ENCODE data around the gene SLC9A6. TPM values are rescaled to one million over a fixed set of nuclear protein-coding genes. Genes with fewer than 3 reads are reported as not detected.
A peak's percentile ranks its signal among the peaks of the same experiment; 100 is the strongest.

SLC9A6 gene
- total RNA-seq, 1 donor from 2014 or later = 18.0 TPM

- Mint-ChIP-seq H3K4me1 (ENCODE audit: unreplicated experiment) (peaks cover 53% of the 10 kb centered on the region), H3K27ac (ENCODE audit: unreplicated experiment) (peak overlapping the region; percentile 98), H3K4me3 (ENCODE audit: unreplicated experiment) (peak overlapping the region; percentile 36), H3K27me3 (ENCODE audit: unreplicated experiment) (no peaks in the 10 kb centered on the region), H3K36me3 (ENCODE audit: unreplicated experiment) (no peaks in the 10 kb centered on the region), H3K9me3 (ENCODE audit: unreplicated experiment) (no peaks in the 10 kb centered on the region)
- peak; percentile 80 for DNase-seq (ENCODE audit: extremely low spot score, unreplicated experiment)
- no peak for TF ChIP-seq CTCF (IDR thresholded peaks at IDR 0.05)
Measured at GRCh38 chrX:136055651-136056221, 70.5 kb downstream of the SLC9A6 start.

GRCh38 chrX:136057567-136057966, 72.3 kb downstream of the SLC9A6 start:
- peak overlapping the region; percentile 98 for H3K27ac Mint-ChIP-seq (ENCODE audit: unreplicated experiment)
- no peak for TF ChIP-seq CTCF (IDR thresholded peaks at IDR 0.05)
- H3K9me3 Mint-ChIP-seq (ENCODE audit: unreplicated experiment) = no peaks in the 10 kb centered on the region
- no peak for DNase-seq (ENCODE audit: extremely low spot score, unreplicated experiment)
- H3K36me3 Mint-ChIP-seq (ENCODE audit: unreplicated experiment) = no peaks in the 10 kb centered on the region
- H3K27me3 Mint-ChIP-seq (ENCODE audit: unreplicated experiment) = no peaks in the 10 kb centered on the region
- no peak overlapping the region for H3K4me3 Mint-ChIP-seq (ENCODE audit: unreplicated experiment)
- peaks cover 54% of the 10 kb centered on the region for H3K4me1 Mint-ChIP-seq (ENCODE audit: unreplicated experiment)

- Mint-ChIP-seq H3K9me3 (ENCODE audit: unreplicated experiment) (no peaks in the 10 kb centered on the region), H3K4me1 (ENCODE audit: unreplicated experiment) (peaks cover 69% of the 10 kb centered on the region), H3K36me3 (ENCODE audit: unreplicated experiment) (no peaks in the 10 kb centered on the region), H3K4me3 (ENCODE audit: unreplicated experiment) (no peak overlapping the region), H3K27me3 (ENCODE audit: unreplicated experiment) (no peaks in the 10 kb centered on the region), H3K27ac (ENCODE audit: unreplicated experiment) (peak overlapping the region; percentile 98)
- no peak for TF ChIP-seq CTCF (IDR thresholded peaks at IDR 0.05)
- DNase-seq (ENCODE audit: extremely low spot score, unreplicated experiment) = peak; percentile 13
Measured at GRCh38 chrX:136059350-136059749, 74.1 kb downstream of the SLC9A6 start.

- H3K4me1 Mint-ChIP-seq (ENCODE audit: unreplicated experiment) = peaks cover 64% of the 10 kb centered on the region
- TF ChIP-seq CTCF (IDR thresholded peaks at IDR 0.05) = no peak
Measured at GRCh38 chrX:136061286-136061685, 76.1 kb downstream of the SLC9A6 start.

GRCh38 chrX:136061696-136062095, 76.5 kb downstream of the SLC9A6 start:
- no peak overlapping the region for H3K4me3 Mint-ChIP-seq (ENCODE audit: unreplicated experiment)
- no peak for TF ChIP-seq CTCF (IDR thresholded peaks at IDR 0.05)
- DNase-seq (ENCODE audit: extremely low spot score, unreplicated experiment) = no peak
- no peaks in the 10 kb centered on the region for H3K36me3 Mint-ChIP-seq (ENCODE audit: unreplicated experiment)
- peak overlapping the region; percentile 89 for H3K27ac Mint-ChIP-seq (ENCODE audit: unreplicated experiment)
- H3K27me3 Mint-ChIP-seq (ENCODE audit: unreplicated experiment) = no peaks in the 10 kb centered on the region
- no peaks in the 10 kb centered on the region for H3K9me3 Mint-ChIP-seq (ENCODE audit: unreplicated experiment)
- peaks cover 60% of the 10 kb centered on the region for H3K4me1 Mint-ChIP-seq (ENCODE audit: unreplicated experiment)

More at GRCh38 chrX:136061286-136061685, 76.1 kb downstream of the SLC9A6 start:
- no peaks in the 10 kb centered on the region for H3K9me3 Mint-ChIP-seq (ENCODE audit: unreplicated experiment)
- H3K27me3 Mint-ChIP-seq (ENCODE audit: unreplicated experiment) = no peaks in the 10 kb centered on the region
- H3K4me3 Mint-ChIP-seq (ENCODE audit: unreplicated experiment) = no peak overlapping the region
- H3K36me3 Mint-ChIP-seq (ENCODE audit: unreplicated experiment) = no peaks in the 10 kb centered on the region
- no peak for DNase-seq (ENCODE audit: extremely low spot score, unreplicated experiment)
- peak overlapping the region; percentile 89 for H3K27ac Mint-ChIP-seq (ENCODE audit: unreplicated experiment)
